Measurements from ENCODE around the gene KLK5.
A peak's percentile ranks its signal among the peaks of the same experiment; 100 is the strongest.

Gene KLK5

DNA sequence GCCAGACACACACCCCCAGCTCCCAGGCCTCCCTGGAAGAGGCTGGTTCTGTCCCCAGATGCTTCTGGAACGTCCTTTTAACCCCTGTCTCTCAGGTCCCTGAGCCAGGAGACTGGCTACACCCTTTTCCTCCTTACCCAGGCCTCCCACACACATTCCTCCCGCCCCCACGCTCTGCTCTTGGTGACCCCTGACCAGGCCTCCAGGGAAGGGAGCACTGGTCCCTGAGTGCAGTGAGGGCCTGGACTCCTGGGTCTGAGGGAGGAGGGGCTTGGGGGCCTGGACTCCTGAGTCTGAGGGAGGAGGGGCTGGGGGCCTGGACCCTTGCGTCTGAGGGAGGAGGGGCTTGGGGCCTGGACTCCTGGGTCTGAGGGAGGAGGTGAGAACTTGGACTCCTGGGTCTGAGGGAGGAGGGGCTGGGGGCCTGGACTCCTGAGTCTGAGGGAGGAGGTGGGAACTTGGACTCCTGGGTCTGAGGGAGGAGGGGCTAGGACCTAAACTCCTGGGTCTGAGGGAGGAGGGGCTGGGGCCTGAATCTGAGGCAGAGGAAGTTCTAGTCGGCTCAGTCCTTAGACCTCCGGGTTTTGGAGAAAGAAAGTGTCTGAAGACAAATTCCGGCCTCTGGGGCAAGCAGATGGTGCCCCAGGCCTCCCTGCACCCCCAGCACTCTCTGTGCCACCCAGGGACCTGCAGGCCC is 16.0 kb upstream of the KLK5 start:
- no peak for DNase-seq

DNA sequence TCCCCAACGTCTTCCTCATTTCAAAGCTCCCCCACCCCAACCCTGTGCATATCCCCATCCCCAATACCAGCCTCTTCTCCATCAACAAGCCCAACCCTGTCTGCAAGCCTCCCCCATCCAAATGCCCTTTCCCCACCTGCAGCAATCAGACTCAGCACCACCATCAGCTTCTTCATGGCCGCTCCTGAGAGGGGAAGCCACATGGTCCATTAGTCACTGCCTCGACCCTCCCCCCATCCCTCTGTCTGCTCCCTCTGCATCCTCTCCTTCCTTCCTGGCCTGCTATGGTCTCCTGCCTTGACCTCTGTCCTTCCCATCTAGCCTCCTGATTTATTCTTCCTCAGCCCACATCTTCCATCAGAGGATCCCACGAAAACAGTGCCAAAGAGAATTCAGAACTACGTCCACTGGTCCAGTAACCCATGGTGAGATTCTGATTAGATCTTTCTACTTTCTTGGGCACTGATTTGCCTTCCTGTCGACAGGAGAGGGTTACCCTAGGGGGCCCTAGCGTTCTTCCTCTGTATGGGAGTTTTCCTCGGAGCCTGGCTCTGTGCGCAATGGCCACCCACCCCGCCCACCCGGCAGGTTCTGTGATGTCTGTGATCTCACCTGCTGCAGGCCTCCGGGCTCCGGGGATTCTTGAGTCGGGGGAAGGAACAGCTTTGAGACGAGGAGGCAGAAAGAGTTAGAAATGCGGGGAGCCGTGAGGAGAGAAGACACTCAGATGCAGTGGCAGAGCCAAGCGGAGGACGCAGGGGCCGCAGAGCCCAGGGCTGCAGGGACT is 15.3 kb upstream of the KLK5 start:
- no peak for DNase-seq

DNA sequence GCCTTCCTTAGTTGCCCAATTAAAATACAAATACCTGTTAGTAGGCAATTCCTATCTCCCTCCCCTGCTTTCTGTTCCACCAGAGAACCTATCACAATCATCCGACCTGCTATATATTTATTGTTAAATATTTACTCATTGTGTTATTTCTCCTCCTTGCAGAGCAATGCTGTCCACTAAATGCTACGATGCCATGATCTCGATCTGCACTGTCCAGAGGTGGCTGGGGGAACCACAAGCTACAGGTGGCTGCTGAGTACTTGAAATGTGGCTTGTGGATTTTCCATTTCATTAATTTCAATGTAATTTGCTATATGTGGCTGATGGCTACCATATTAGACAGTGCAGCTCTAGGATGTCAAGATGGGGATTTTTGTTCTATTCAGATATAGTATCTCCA is 11.4 kb upstream of the KLK5 start:
- no peak for DNase-seq

GRCh38 chr19:50963381-50963780 is 10.5 kb upstream of the KLK5 start:
- DNase-seq: no peak

- DNase-seq: no peak
Measured at GRCh38 chr19:50962245-50962644, 9.4 kb upstream of the KLK5 start.

- DNase-seq: peak; percentile 16
Measured at GRCh38 chr19:50959731-50960500, 7.1 kb upstream of the KLK5 start.

- no peak for DNase-seq
Measured at GRCh38 chr19:50957587-50957986, 4.7 kb upstream of the KLK5 start.

DNA sequence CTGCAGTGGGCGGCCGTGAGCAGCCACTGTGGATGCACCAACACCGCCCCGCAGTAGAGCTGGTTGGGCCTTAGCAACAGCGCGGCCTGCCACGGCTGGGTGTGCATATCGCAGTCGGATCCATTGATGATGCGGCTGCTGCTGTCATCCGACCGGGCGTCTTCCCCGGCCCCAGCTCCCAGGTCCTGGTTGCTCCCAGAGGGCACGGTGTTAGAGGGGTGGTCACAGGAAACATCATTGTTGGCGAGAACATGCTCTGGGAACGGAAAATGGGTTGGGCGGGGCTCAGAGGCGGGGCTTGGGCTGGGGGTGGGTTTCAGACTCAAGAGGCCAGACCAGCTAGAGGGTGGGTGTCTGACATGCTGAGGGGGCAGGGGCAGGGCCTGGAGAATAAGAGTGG is 3.0 kb downstream of the KLK5 start:
- DNase-seq: no peak

GRCh38 chr19:50947123-50947522 is 5.7 kb downstream of the KLK5 start:
- no peak for DNase-seq

DNA sequence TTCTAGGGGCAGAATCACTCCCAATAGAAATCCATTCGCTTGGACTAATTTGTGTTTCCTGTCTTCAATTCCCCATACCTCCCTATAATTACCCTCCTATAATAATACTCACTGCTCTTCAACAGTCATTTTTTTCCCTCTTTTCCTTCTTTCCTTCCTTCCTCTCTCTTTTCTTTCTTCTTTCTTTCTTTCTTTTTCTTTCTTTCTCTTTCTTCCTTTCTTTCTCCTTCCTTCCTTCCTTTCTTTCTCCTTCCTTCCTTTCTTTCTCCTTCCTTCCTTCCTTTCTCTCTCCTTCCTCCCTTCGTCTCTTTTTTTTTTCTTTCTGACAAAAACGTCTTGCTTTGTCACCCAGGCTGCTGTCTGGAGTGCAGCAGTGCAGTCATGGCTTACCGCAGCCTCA is 8.0 kb downstream of the KLK5 start:
- DNase-seq: no peak

- DNase-seq: peak; percentile 31
Measured at GRCh38 chr19:50943074-50943828, 9.6 kb downstream of the KLK5 start.

GRCh38 chr19:50939596-50939995 is 13.2 kb downstream of the KLK5 start:
- no peak for DNase-seq

DNA sequence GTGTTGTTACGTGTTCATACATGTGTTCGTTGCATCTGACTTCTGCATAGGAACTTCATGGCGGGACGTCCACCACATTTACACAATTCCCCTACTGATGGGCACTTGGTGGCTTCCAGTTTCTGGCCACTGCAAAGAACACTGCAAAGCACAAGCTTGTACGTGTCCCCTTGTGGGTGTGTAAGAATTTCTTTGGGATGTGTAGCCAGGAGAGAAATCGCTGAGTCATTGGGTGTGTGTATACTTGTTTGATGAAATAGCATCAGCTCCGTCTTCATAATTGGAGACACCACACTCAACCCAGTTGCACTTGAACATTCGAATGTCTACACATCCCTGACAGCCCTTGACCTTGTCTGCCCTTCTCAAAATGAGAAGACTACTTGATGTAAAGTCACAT is 19.2 kb downstream of the KLK5 start:
- peak; percentile 66 for DNase-seq

DNA sequence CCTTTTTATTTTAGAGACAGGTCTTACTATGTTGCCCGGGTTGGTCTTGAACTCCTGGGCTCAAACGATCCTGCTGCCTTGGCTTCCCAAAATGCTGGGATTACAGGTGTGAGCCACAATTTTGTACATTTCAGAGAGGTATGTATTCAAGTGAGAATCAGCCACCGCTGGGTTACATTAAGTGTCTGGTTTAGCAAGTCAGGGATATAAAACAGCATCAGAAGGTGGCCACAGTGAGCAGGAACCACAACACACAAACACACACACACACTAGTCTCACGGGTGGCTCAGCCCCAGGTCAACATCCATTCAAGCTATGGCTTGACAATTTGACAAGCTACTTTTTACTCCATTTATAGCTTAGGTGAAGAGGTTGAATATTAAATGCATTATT is 20.2 kb downstream of the KLK5 start:
- peak; percentile 6 for DNase-seq

GRCh38 chr19:50932018-50932689 is 20.7 kb downstream of the KLK5 start:
- peak; percentile 99 for DNase-seq

- DNase-seq: no peak
Measured at GRCh38 chr19:50931023-50931422, 21.8 kb downstream of the KLK5 start.

DNA sequence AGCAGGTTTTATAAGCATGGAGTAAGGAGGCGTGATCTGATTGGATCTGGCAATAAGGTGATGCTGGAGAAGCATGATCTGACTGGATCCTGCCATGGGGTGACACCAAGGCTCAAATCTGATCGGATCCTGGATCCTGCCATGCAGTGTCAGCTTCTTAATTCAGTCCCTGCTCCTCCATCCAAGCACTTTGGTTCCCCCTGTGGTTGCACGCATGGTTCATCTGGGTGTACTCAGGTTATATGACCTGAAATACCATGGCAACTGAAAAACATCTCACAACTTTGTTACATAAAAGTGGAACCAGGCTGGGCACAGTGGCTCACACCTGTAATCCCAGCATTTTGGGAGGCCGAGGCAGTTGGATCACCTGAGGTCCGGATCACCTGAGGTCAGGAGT is 24.0 kb downstream of the KLK5 start:
- no peak for DNase-seq

GRCh38 chr19:50926144-50926543 is 26.7 kb downstream of the KLK5 start:
- DNase-seq: peak; percentile 10

DNA sequence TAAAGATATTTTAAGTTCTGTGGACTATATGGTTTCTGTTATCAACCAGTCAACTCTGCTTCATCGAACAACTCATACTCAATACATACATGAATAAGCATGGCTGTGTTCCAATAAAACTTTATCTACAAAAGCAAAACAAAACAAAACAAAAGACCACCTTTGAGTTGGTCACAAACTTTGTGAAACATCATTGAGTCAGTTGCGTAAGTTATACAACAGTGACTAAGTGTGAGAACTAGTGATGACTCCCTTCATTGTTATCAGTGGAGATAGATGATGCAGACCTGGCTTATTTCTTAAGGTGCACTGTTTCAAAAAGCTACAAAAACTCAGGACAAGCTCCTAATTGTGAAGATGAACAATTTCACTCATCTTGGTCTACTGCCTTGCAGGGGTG is 27.1 kb downstream of the KLK5 start:
- DNase-seq: peak; percentile 75

DNA sequence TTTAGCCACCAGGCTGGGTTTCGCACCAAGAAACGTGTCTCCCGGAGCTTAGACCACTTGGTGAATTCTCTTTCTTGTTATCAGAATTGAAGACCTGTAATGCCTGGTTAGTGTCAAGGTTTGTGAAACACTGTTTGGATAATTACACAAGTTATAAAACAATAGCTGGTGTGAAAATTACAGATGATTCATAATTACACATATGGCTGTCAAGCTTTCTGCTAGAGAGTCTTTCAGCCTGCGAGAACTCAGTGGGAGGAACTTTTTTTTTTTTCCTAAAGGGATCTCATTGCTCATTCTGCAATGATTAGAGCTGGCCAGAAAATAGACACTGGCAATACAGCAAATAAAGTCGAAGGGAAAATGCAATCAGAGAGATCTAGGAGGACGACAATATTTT is 28.3 kb downstream of the KLK5 start:
- DNase-seq: peak; percentile 33

GRCh38 chr19:50922317-50922853 is 30.5 kb downstream of the KLK5 start:
- DNase-seq: peak; percentile 59
